Measurements from ENCODE around the gene PTTG1IP2. TPM values are rescaled to one million over a fixed set of nuclear protein-coding genes. Genes with fewer than 3 reads are reported as not detected.

PTTG1IP2 gene
- polyA plus RNA-seq, 1 donor, result not detected

Other genes with a start within 250 kb of the PTTG1IP2 start
- 22.5 TPM for gene CFAP69, start 224.5 kb upstream of the PTTG1IP2 start, polyA plus RNA-seq (ENCODE audit: insufficient read length)
- 1.1 TPM for gene FAM237B, start 148.3 kb upstream of the PTTG1IP2 start, polyA plus RNA-seq (ENCODE audit: insufficient read length)
- gene GTPBP10, start 122.9 kb upstream of the PTTG1IP2 start, polyA plus RNA-seq (ENCODE audit: insufficient read length), result 35.1 TPM
- gene CLDN12, start 66.2 kb upstream of the PTTG1IP2 start, polyA plus RNA-seq (ENCODE audit: insufficient read length), result 56.9 TPM
- gene CDK14, start 126.7 kb downstream of the PTTG1IP2 start, polyA plus RNA-seq (ENCODE audit: insufficient read length), result 38.6 TPM

Measured in left kidney (tissue), 1 donor.